ENCODE data around the gene GPR142. TPM values are rescaled to one million over a fixed set of nuclear protein-coding genes. Genes with fewer than 3 reads are reported as not detected.

Gene GPR142
- total RNA-seq, 4 donors from 2014 or later, result not detected

DNA sequence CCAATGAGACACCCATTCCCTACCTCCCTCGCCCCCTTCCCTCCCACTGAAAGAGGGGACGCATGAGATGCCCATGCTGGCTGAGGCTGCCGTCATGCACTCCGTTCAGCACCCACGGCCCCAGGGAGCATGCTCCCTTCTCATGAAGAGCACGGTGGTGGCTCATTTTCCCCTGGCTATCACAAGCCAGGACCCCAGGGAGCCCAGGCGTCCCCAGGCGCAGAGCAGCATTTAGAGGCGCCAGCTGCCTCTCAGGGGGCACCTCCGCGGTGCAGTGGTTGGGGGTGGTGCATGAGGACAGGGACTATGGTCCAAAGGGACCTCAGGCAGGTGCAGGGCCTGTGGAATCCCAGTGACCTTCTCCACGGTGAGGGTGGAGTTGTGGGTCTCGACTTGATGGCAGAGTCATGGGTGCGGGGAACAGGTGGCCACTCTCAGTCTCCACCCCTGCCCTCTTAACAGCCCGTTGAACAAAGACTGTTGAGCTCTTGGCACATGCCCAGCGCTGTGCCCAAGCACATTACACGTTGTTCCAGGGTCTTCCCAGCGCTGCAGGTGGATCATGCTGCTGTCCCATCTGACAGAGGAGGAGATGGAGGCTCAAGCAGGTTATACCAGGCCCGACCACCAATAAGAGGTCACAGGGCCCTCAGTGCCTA is 27.6 kb upstream of the GPR142 start:
- H3K36me3 ChIP-seq, result no peaks in the 10 kb centered on the region
- no peaks in the 10 kb centered on the region for H3K4me1 ChIP-seq
- no peak for DNase-seq (ENCODE audit: low spot score in 2 of 2)
- H3K27me3 ChIP-seq, result peaks cover 61% of the 10 kb centered on the region
- TF ChIP-seq EP300 (IDR thresholded peaks at IDR 0.05) (no peak), POLR2AphosphoS5 (IDR thresholded peaks at IDR 0.05) (no peak), POLR2A (IDR thresholded peaks at IDR 0.05) (no peak)
- TF ChIP-seq, protein P1, sequence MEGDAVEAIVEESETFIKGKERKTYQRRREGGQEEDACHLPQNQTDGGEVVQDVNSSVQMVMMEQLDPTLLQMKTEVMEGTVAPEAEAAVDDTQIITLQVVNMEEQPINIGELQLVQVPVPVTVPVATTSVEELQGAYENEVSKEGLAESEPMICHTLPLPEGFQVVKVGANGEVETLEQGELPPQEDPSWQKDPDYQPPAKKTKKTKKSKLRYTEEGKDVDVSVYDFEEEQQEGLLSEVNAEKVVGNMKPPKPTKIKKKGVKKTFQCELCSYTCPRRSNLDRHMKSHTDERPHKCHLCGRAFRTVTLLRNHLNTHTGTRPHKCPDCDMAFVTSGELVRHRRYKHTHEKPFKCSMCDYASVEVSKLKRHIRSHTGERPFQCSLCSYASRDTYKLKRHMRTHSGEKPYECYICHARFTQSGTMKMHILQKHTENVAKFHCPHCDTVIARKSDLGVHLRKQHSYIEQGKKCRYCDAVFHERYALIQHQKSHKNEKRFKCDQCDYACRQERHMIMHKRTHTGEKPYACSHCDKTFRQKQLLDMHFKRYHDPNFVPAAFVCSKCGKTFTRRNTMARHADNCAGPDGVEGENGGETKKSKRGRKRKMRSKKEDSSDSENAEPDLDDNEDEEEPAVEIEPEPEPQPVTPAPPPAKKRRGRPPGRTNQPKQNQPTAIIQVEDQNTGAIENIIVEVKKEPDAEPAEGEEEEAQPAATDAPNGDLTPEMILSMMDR (IDR thresholded peaks at IDR 0.05), result no peak
- no peaks in the 10 kb centered on the region for H3K9me3 ChIP-seq
- no peak overlapping the region for H3K4me3 ChIP-seq
- no peak overlapping the region for H3K27ac ChIP-seq
- WGBS, result 86% methylated on average over 7 of the region's 19 CpGs

DNA sequence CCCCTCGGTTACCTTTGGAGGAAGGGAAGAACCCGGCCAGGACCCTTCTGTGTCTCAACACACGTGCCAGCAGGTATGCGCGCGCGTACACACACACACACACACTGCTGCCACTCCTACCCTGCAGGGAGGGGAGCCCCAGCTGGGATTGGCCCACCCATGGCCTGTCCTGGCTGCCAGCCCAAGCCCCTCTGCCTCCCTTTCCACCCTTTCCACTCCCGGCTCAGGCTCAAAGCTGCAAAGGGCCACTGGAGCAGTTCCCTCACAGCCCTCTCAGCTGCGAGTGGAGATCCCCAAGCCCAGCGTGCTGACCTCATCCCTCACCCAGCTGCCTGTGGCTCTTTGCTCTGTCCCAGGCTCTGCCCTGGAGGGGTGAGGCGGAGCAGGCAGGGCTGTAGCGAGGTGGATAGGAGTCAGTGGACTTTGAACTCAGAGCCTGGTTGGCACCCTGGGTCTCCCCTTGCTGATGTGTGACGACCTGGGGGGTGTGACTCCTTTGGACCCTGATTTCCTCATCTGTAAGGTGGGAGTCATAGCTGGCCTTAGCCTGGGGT is 26.8 kb upstream of the GPR142 start:
- H3K27me3 ChIP-seq, result peaks cover 58% of the 10 kb centered on the region
- WGBS, result 40% methylated on average over 1 of the region's 13 CpGs
- no peaks in the 10 kb centered on the region for H3K9me3 ChIP-seq
- TF ChIP-seq EP300 (IDR thresholded peaks at IDR 0.05) (no peak), POLR2A (IDR thresholded peaks at IDR 0.05) (no peak), POLR2AphosphoS5 (IDR thresholded peaks at IDR 0.05) (no peak)
- TF ChIP-seq, protein P1 (IDR thresholded peaks at IDR 0.05), result no peak
- H3K27ac ChIP-seq, result no peak overlapping the region
- H3K36me3 ChIP-seq, result no peaks in the 10 kb centered on the region
- no peak overlapping the region for H3K4me3 ChIP-seq
- DNase-seq (ENCODE audit: low spot score in 2 of 2), result no peak
- peaks cover 2% of the 10 kb centered on the region for H3K4me1 ChIP-seq

DNA sequence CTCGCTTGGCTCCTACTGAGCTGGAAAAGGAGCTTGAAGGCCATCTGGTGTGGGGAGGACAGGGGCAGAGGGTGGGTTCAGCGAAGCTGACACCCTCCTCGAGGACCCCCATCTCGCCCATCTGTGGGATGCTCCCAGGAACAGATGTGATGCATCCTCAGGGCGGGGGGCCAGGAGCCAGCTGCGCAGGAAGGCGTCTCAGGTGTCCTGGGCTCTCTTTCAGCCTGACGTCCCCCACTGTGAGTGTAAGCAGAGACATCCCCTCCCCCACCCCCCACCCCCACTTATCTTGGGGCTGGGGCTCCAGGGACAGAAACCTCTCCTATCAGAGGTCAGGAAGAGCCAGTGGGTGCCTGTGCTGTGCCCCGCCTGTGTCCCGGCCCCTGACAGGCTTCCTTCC is 25.1 kb upstream of the GPR142 start:
- Histone ChIP-seq H3K27me3 (peaks cover 56% of the 10 kb centered on the region), H3K9me3 (no peaks in the 10 kb centered on the region), H3K4me1 (peaks cover 4% of the 10 kb centered on the region), H3K27ac (no peak overlapping the region), H3K36me3 (no peaks in the 10 kb centered on the region), H3K4me3 (no peak overlapping the region)
- TF ChIP-seq, protein P1 (IDR thresholded peaks at IDR 0.05), result no peak
- no peak for TF ChIP-seq EP300 (IDR thresholded peaks at IDR 0.05)
- TF ChIP-seq POLR2A (IDR thresholded peaks at IDR 0.05), result no peak
- TF ChIP-seq POLR2AphosphoS5 (IDR thresholded peaks at IDR 0.05), result no peak
- 66% methylated on average over 4 of the region's 10 CpGs for WGBS
- no peak for DNase-seq (ENCODE audit: low spot score in 2 of 2)

DNA sequence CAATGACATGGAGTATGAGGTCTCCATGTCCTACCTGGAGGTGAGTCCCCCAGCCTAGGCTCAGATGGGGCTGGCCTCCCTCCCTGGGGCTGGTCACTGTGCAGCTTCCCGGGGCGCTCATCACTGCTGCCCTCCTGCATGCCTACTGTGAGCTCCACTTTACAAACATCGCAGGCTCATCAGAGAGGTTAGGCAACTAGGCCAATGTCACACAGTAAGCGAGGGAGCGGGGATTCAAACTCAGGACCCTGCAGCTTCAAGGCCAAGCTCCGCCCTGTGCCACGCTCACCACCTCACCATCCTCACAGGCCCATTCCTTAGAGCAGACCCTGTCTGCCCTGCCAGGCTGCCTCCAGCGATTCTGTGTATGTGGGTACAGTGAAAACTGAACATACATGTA is 24.2 kb upstream of the GPR142 start:
- Histone ChIP-seq H3K27me3 (peaks cover 55% of the 10 kb centered on the region), H3K4me3 (no peak overlapping the region), H3K9me3 (no peaks in the 10 kb centered on the region), H3K27ac (no peak overlapping the region), H3K36me3 (no peaks in the 10 kb centered on the region), H3K4me1 (peaks cover 4% of the 10 kb centered on the region)
- TF ChIP-seq EP300 (IDR thresholded peaks at IDR 0.05) (no peak), POLR2A (IDR thresholded peaks at IDR 0.05) (no peak), POLR2AphosphoS5 (IDR thresholded peaks at IDR 0.05) (no peak)
- TF ChIP-seq, protein P1 (IDR thresholded peaks at IDR 0.05), result no peak
- 88% methylated on average over 5 of the region's 8 CpGs for WGBS
- no peak for DNase-seq (ENCODE audit: low spot score in 2 of 2)

DNA sequence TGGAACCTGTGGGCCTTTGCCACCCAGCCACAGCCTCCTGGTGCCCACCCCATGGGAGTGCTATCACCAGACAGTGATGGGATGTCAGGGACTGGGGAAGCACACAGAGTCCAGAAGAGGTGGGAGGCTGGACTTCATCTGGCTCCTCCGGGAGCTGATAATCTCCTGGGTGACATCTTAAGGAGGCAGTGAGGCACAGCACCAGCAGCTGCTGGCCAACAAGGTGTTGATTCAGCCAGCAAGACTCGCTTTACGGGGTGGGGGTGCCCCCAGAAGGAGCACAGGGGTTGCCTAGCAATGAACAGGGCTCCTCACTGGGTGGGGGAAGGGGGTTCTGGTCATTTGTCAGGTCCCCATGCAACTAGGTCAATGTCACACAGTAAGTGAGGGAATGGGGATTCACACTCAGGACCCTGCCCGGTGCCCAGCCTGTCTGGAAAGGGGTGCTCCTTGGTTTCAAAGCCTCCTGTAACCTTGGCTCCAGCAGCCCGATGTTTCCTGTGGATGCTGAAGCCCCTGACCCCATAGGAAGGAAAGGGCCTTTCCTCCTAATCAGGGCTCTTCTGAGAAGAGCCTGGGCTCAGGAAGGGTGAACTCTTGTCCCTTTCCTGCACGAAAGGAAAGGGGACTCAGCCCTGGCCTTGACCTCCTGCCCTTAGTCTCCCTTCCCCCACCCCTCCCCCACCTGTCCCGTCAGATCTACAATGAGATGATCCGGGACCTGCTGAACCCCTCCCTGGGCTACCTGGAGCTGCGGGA is 23.6 kb upstream of the GPR142 start:
- no peak for DNase-seq (ENCODE audit: low spot score in 2 of 2)
- 80% methylated on average over 1 of the region's 9 CpGs for WGBS
- no peak overlapping the region for H3K4me3 ChIP-seq
- TF ChIP-seq, protein P1 (IDR thresholded peaks at IDR 0.05), result no peak
- no peak for TF ChIP-seq POLR2AphosphoS5 (IDR thresholded peaks at IDR 0.05)
- no peak for TF ChIP-seq EP300 (IDR thresholded peaks at IDR 0.05)
- no peaks in the 10 kb centered on the region for H3K36me3 ChIP-seq
- no peak overlapping the region for H3K27ac ChIP-seq
- H3K27me3 ChIP-seq, result peaks cover 55% of the 10 kb centered on the region
- peaks cover 4% of the 10 kb centered on the region for H3K4me1 ChIP-seq
- no peaks in the 10 kb centered on the region for H3K9me3 ChIP-seq

Measured in suprapubic skin (tissue), 4 donors.